Superior temporal gyrus (tissue), 1 donor: ENCODE data around the gene COPS6.

Experiments
- DNase-seq: peaks from one replicate; pipeline ENCODE4 v3.0.0-alpha.2; 2016; ENCODE audit errors: extremely low spot score

The COPS6 gene

DNA sequence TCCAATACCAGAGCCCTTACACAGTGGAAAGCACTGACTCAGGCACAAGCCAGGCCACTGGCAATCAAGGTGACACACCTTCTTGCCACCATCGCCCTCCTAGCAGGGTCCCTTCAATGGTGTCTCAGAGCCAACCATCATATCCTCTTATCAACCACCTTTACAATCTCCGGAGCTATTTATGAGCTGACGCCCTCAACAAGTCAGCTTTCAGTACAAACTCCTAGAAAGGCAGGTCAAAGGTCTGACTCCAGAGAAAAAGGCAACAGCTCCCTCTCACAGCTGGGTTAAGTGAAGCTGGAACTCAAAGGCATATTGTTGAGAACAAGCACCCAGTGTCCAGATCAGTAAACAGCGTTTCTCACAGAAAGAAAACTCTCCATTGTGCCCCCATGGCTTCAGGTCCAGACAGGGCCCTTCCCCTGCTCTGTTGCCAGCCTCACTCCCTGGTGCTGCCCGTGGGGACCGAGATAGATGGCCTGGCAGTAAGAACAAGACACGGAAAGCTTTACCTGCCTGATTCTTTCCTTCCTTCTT is 9.7 kb upstream of the COPS6 start:
- DNase-seq, result peak; percentile 91

DNA sequence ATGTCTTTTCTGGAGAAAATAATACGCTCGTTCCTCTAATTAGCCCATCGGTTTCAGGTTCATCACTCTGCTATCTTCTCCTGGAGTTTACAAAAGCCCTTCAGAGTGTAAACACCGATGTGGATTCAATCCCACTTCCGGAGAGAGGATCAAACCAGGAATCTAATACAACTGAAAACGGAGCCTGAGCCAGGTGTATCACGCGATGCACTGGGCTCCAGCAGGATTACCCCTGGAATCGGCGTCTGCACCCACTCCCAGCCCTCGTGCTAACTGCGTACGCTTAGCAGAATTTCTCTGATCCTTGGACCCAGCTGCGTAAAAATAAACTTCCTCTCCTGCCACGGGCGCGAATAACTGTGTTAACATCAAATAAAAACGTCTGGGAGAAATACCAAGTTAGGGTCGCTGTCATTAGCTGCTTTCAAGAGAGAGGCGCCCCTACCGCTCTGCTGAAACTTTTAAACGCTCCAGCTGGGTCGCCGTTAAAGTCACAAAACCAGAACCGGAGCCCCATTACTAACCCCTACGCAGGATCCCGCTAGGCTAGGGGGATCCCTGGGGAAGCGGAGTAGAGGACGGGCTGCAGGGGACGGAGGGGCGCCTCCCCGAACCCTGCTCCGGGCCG is 7.7 kb upstream of the COPS6 start:
- no peak for DNase-seq

DNA sequence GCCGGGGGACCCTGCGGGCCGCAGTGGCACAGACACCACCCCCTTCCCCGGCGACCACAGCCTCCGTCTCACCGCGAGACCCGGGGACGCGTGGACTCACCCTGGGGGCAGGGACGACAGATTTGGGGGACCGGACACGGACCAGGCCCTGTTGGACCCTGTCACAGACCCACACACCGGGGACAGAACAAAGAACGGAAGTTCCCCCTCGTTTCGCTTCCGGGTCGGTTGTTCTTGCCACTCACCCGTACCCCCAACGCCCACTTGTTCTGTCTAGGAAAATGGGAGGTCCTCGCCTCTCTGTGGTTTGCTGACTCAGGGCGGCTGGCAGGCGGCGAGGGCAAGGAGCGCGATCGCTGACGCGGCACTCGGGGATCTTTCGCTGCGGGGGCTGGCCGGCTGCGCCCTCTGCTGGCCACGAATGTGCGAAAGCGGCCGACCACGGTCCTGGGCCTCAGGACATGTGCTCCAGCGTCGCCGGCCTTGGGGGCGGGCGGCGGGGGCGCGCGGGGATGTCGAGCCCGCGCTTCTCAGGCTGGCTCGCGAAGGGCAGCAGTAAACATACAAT is 7.2 kb upstream of the COPS6 start, which contains the start of gene ZNF3:
TSS of gene ZNF3 (minus strand) at position 189 of the 568 bp plus-strand sequence. CDS start 4,366 bp downstream, outside the sequence.
- peak; percentile 99 for DNase-seq

DNA sequence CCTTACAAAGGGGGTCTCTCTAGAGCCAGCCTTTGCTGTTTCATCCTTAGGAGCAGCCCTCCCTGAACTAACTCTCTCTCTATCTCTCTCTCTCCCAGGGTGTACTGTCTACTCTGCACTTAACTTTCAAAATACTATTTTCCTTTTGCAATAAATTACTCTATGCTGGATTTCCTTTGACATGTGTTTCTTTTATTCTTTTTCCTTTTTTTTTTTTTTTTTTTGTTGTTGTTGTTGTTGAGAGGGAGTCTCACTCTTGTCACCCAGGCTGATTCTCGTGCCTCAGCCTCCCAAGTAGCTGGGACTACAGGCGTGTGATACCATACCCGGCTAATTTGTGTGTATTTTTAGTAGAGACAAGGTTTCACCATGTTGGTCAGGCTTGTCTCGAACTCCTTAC is 5.8 kb upstream of the COPS6 start:
- no peak for DNase-seq

DNA sequence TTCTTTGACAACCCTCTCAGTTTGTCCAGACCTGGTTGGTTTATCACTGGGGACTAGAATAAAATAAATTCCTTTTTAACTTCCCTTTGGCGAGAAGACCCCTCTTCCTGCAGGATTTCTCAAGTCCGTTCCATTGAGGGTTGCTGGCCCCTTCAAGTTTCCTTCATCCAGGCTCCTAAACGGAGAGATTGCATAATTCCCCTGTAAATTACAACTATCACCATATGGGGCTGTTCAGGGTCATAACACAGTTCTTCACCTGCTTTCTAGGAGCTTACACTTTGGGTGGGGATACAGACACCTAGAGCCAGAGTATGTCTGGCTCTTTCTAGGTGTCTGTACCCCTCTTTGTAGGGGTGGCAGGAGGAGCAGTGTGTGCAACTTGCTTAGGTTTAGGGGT is 3.3 kb upstream of the COPS6 start:
- no peak for DNase-seq

DNA sequence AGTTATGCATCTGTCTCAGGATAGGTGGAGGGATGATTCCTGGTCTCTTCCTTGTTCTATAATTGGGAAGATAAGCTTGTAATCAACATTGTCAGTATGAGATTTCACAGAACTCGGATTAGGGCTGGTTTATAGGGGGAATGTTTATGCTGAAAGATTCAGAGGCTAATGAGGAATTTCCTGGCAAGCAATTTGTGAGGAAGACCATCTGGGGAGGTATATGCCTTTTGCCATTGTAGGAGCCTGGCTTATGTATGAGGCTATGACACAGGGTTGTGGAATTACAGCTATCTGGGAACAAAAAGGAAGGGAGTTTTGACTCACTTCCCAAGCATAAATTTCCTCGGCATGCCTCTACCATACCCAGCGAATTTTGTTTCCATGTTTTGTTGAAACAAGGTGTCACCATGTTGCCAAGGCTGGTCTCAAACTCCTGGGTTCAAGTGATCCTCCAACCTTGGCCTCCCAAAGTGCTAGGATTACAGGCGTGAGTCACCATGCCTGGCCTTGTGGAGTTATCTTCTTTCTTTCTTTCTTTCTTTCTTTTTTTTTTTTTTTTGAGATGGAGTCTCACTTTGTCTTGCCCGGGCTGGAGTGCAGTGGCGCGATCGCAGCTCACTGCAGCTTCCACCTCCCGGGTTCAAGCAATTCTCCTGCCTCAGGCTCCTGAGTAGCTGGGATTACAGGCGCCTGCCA is 1.6 kb upstream of the COPS6 start:
- DNase-seq, result no peak

DNA sequence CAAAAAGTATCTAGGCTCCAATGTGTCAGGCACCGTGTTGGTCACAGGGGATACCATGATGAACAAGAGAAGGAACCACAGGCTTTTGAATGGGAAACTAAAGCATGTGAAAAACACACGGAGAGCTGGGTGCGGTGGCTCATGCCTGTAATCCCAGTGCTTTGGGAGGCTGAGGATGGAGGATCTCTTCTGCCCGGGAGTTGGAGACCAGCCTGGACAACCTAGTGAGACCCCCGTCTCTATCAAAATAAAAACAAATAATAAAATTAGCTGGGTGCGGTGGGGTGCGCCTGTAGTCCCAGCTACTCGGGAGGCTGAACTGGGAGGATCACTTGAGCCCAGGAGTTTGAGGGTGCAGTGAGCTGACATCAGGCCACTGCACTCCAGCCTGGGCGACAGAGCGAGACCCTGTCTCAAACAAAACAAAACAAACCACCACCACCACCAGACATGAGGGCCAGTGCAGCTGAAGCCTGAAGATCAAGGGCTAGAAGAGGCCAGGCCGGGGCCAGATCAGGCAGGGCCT is 611 bp upstream of the COPS6 start:
- no peak for DNase-seq

DNA sequence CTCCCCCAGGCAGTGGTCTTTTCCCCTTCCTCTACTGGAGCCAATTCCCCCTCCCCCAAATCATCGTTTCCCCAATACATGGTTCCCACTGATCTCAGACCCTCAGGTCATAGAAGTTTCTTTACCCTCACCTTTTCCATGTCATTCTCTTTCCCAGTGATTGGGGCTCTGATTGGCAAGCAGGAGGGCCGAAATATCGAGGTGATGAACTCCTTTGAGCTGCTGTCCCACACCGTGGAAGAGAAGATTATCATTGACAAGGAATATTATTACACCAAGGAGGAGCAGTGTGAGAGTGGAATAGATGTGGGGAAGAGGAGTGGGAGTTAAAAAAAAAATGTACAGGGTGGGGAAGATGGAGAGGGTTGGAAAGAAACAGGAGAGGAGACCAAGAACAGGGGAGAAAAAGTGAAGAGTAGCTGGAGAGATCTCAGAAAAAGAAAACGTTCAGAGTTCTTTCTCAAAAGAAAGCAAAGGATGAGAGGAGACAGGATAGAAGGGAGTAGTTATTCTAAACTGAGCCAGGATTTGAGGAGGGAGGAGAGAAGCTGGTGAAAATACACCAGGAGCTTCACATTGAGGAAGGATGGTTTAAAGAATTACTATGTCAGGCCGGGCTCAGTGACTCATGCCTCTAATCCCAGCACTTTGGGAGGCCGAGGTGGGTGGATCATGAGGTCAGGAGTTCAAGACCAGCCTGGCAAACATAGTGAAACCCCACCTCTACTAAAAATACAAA is 858 bp downstream of the COPS6 start:
- DNase-seq, result no peak

DNA sequence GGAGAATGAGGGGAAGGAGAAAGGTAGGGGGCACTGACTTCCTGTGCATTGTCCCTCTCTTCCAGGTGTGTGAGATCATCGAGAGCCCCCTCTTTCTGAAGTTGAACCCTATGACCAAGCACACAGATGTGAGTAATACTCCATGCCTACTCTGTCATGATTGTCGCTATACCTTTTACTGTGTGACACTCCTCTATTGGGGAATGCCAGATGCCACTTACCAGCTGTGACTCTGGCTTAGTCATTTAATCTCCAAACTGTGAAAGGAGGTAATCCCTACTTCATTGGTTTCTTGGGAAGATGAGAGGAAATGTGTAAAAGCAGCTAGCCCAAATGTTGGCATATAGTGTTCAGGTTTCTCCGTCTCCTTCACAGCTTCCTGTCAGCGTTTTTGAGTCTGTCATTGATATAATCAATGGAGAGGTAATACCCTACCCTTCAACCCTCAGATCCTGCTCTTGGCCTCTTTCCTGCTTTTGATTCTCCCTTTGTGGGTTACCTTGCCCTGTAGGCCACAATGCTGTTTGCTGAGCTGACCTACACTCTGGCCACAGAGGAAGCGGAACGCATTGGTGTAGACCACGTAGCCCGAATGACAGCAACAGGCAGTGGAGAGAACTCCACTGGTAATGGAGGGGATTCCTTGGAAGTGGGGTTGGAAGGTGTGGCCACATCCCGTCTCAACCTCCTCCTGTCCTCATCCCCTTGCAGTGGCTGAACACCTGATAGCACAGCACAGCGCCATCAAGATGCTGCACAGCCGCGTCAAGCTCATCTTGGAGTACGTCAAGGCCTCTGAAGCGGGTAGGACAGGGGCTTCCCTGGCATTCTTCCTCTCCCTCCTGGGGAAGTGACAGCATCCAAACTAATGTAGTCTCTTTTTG is 2.0 kb downstream of the COPS6 start:
- DNase-seq, result no peak

DNA sequence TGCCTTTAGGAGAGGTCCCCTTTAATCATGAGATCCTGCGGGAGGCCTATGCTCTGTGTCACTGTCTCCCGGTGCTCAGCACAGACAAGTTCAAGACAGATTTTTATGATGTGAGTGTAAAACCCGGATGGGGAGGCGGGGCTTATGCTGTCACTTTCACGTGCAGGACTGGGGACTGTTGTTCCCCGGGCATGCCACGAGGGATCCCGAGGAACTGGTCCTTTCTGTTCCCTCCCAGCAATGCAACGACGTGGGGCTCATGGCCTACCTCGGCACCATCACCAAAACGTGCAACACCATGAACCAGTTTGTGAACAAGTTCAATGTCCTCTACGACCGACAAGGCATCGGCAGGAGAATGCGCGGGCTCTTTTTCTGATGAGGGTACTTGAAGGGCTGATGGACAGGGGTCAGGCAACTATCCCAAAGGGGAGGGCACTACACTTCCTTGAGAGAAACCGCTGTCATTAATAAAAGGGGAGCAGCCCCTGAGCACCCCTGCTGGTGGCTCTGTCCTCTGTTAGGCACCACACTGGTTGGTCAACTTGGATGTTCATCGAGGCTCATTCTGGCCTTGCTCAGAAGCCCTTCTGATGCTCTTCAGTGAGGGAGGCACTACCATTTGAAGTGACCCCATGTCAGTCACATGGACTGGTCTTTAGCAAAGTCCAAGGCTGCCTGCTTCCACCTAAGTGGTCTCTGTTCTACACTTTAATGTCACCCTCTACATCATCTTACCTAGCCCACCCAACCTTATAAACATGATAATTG is 2.8 kb downstream of the COPS6 start:
- no peak for DNase-seq

DNA sequence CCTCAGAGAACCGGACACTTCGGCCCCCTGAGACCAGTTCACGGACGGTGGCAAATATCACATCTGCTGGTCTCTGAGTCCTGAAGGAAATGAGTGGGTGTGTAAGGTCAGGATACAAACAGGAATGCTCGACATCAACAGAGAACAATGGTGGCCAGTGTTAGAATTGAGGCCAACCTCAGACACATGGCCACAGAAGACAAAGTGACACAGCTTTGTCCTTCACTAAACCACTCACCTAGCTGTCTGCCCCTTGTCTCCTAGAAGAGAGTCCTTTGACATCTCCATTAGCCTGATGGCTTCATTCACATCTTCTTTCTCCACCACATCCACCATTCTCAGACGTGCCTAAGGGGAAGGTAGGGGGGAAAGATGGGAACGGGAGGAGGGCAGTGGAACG is 4.3 kb downstream of the COPS6 start:
- no peak for DNase-seq

DNA sequence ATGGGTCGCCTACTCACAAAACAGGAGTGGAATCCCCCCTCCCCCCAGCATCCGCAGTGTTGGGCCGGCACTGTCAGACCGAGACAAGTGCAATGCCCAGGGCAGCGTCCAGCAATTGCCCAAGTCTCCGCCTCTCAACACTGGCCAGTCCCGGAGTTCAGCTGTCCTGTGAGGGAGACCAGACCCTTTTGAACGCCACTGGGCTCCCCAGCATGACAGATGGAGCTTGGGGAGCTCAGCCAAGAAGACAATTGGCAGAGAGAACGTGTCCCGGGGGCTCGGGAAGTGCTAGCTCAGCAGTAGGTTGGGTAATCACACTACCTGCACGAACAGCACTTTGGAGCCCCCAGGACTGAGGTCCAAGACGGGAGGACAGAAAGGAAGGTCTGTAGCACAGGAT is 4.7 kb downstream of the COPS6 start:
- DNase-seq, result no peak

DNA sequence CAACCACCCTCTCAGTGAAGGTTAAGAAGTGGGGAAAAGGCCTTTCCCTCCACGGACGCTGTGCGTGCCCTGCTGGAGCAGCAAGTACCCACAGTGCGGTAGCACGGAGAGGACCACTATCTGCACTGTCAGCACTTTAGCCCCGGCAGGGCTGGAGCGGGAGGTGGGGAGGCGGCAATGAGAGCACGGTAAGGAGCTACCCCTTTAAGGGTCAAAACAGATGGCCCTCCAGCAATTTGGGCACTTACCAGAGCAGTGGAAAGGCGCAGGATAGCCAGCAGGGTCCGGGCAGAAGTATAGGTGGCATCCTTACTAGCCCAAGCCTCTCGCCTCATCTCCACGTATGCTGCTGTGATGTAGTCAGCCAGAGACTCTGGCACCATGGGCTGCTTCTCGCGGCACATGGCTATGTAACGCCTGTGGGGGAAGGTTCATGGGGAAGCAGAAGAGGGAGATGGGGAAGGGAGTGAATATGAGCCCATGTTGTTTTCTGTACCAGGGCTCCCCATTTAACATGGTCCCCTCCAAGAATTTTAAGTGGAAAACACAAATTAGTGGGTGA is 5.2 kb downstream of the COPS6 start:
- DNase-seq, result no peak

DNA sequence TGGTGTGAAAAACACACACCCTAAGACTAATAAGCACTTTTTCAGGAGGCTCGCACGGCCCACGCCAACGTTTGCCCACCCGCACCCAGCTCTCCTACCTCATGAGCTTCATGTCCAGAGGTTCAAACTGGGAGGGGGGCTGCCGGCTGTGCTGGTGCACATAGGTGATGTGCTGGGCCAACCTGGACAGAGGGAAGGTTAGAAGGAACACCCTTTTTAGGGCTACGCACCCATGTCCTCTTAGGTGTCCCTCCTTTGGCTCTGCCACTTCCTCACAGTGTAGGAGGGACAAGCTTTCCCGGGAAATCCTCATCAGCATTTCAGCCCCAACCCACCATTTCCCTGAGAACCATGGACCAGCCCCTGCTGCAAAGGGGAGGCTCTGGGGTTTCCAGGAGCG is 6.5 kb downstream of the COPS6 start:
- DNase-seq, result no peak

DNA sequence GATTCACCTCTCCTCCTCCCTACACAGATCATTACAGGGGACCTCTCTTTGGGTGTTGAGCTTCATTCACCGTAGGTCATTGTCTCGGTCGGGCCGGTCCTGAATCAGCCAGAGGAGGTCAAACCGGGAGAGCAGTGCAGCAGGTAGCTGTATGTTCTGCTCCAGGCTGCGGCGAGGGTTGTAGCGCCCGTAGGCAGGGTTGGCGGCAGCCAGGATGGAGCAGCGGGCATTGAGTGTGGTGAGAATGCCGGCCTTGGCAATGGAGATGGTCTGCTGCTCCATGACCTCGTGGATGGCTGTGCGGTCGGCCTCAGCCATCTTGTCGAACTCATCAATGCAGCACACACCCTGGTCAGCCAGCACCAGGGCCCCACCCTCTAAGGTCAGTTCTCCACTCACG is 6.9 kb downstream of the COPS6 start:
- no peak for DNase-seq

DNA sequence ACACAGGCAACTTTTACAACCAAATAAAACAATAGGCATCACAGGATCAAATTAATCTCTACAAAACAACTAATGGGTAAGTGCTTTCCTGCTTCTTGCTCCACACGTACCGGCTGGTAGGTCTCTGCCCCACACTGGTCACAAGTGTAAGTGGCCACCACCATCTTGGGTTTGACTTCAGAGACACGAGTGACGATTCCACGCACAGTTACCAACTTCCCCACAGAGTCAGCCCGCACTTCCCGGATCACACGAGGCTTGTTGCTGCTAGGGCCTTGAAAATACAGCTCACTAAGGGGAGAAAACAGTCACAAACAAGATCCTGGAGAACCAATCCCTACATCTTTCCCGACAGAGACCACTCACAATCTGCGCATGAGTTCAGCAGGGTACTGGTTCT is 10.1 kb downstream of the COPS6 start:
- no peak for DNase-seq

DNA sequence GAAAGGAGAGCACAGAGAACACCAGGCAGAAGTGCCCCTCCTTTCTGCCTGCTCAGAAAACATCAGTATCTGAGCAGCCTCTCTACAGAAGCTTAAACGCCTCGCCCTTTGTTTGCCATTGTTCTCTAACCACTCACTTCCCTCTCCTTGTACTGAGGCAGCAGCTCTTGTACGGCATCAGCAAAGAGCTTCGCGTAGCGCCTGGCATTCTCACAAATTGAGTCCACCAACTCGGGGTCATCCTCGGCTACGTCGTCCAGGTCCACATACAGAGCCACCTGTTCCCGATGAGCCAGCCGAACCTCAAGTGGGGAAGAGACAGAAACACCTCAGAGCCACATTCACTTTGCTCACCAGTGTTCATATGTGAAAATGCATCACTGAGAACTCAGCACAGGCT is 10.7 kb downstream of the COPS6 start:
- DNase-seq, result no peak

DNA sequence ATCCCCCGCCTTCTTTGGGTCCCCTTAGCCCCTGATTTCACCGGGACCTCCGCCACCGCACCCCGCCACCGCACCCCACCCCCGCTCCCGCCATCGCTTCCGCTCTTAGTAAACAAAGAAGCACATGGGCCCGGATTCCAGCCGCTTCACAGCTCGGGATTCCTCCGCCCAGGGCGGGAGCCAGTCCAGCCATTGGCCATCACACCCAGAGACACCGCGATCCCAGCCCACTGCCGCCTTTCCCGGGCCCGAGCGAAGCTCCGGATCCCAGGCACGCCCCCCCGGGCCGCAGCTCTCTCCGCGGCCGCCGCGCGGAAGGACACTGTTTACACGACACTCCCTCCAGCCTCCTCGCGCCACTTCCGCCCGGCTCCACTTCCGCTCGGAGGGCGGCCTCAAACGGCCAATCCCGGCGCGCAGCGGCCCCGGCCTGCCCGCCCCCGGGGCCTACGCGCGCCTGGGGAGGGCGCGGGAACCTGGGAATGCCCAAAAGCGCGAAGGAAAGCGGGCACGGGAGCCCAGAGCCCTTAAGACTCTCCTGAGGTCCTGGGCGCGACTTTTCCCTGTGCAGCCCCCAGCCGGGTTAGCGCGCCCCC is 11.7 kb downstream of the COPS6 start:
- peak; percentile 90 for DNase-seq

DNA sequence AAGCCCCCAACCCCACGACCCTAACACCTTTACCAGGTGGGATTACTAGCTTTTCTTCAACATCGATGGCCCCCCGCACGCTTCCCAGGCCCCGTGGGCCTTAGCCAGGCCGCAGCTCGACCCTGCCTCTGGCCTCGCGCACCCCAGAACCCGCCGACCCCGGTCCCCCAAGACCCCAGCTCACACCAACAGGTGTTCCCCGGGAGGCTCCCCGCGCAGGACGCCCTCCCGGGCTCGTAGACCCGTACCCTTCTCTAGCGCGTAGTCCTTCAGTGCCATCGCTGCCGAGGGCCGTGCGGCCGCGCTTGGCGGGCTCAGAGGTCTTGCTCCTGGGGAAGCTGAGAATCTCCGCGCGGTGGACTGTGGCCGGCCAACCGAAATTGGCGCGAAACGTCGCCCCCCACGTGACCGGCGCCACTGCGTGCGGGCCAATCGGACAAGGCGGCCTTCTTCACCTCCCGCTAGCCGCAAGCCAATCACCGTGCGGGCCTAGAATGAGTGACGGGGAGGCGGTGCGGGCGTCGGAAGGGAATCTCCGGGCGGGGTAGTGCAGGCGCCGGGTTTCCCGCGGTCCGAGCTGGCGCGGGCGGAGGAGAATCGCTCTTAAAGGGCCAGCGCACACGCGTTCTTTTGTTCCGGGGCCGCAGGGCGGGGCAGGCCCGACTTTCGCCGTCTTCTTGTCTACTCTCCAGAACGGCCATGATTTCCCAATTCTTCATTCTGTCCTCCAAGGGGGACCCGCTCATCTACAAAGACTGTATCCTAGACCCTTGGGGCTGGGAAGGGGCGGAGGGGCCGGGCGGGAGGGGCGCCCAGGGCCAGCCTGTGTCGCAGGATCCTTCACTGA is 12.5 kb downstream of the COPS6 start, which contains the start of the genes AP4M1 and MCM7:
TSS of gene AP4M1 (plus strand) at position 628 of the 847 bp plus-strand sequence. CDS start at position 700, 72 bp downstream.
TSS of gene MCM7 (minus strand) at position 382 of the 847 bp plus-strand sequence. CDS start at position 279, 103 bp downstream.
- peak; percentile 99 for DNase-seq
